Hematopoietic multipotent progenitor cell treated with erythropoietin and hydrocortisone succinate and interleukin-3 and kit ligand, for 15 days (in vitro differentiated cells): ENCODE measurements around the gene TBPL1.

Experiments
- DNase-seq: peaks from one replicate; pipeline ENCODE4 v3.0.0-alpha.2; 2015; ENCODE audit warnings: low spot score

Gene TBPL1

DNA sequence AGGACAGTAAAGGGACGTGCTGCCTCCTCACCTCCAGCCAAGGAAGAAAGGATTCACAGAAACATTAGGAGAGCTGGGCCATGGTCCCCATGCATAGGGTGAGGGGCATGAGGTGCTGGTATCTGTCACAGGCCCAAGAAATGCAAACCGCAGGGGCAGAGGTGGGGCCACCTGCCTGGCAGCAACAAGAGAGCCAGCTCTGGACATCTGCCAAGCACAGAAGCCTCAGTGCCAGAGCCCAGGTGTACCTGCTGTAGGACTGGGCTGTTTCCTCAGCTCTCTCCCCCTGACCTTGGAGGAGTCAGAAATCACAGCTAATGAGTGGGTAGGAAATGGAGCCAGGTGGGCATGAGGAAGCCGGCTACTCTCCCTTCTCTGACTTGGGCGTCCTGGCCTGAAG, 54.1 kb downstream of the TBPL1 start:
- no peak for DNase-seq

DNA sequence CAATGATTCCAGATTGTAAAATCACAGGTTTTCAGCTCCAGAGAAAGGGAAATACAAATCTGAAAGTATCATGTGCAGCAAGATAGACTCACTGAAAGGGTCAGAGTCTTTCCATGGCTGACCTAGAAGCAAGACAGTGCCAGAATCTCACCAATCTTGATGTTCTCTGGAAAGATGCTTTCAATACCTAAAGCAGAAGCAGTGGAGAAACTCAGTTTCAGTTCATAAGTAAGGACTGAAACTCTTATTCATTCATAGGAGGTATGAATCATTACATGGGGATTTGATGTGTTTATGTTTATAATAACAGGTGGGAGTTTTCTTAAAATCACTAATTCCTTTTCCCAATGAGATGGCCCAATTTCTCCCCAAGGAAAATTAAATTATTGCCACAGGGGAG, 56.9 kb downstream of the TBPL1 start:
- no peak for DNase-seq

DNA sequence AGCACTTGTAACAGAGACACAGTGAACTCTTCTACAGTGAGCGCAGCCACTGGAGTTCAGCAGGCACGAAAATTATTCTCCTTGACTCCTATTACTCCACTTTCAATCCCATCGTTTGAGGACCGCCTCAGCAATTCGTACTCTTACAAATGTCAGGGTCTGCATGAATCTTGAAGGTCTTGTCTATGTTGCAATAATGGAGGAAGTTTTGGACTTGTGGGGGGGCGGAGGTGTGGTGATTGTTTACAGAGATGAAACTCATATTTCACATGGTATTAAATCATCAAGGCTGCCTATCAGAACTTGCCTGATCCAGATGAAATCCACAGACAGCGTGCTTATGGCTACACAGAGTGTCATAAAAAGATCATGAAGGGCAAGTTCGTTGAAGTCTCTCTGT, 57.4 kb downstream of the TBPL1 start:
- no peak for DNase-seq

DNA sequence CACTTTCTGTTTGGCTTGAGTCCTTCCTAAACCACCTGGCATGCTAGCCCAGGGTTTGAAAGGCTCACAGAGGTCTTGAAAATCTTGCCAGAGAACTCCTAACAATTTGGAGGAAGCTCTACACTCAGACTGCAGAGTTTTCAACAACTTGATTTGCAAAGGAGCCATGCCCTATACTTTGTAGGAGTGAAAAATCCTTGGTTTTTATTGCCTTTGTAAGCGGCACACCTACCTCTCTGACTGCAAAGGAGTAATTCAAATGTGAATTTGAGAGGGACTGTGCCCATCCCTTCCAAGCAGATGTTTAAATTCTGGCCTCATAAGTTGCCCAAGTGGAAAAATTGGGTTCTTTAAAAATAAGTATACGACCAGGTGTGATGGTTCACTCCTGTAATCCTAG, 58.0 kb downstream of the TBPL1 start:
- DNase-seq = no peak

DNA sequence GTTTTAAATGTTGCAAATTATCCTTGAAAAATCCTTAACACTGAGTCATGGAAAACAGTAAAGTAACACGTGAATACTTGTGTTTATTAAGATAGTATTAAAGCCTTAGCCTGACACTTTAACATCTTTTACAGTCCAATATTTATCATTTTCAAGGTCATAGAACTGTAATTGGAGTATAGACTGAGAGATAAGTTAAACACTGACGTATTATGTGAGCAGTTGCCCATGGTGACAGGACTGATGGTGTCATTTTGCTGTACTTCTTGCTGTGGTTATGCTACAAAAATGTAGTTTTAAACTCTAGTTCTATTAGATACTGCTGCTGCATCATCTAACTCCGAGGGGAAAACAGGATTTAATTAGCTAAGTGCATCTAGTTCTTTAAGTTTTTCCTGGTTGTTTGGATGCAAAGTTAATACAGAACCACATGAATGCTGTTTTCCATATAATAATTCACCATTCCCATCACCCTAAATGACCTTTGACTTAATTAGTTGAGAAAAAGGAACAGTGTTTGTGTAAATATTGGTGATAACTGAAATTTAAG, 61.6 kb downstream of the TBPL1 start:
- no peak for DNase-seq

DNA sequence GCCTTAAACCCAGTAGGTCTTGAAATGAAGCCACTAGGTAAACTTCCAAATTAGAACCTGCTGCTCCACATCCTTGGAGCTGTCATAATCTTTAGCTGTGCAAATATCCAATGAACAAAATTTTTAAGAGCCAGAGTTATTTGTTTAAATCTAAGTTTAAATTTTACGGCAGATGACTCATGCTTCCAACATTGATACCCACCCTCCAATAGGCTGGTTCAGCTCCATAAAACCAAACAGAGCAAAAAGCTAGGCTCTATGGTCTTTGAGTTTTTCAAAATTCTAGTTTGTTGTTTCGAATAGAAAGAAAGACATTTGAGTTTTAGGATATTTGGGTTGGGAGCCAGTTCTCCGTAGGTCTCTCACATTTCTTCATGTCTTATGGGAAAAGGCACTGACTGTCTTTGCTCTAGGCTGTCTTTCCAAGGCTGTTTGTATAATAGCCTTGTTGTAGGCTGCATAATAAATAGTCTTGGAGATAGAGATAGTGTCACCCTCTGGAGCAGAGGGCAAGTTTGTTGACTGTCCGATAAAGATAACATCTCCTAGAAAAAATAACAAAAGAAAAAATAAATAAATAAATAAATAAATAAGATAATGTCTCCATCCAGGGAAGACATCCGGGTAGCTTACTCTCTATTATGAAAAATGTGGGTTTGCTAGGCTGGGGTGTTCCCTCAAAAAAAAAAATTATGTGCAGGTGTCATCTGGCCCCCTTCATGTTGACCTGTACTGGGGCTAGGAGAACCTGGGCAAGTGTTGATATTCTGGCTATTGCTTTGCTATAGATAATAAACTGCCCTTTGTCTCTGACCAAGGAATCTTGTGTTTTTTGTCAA, 62.9 kb downstream of the TBPL1 start:
- DNase-seq = no peak

DNA sequence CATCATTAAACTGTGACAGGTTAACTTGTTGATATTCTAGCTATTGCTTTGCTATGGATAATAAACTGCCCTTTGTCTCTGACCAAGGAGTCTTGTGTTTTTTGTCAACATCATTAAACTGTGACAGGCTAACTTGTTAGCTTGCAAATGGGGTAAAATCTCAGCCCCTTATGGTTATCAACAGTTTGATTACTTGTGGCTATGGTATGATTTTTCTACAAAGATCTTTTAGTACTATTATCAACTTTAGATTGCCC, 63.5 kb downstream of the TBPL1 start:
- no peak for DNase-seq

DNA sequence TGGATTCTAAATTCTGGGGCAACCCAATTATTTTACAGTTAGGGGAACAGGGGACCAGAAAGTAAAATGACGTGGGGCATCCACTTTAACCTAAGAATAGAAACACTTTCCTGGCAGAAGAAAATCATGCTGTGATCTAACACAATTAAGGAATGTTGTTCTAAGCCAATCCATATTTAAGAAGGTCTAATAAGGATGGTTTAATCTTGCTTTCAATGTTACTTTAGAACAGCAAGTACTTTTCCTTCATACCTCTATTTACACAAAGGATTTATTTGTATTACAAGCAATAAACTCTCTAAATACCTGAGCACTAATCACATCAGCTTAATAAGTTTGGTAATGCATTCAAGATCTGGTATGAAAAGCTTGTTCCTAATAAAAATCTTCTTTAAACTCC, 67.0 kb downstream of the TBPL1 start:
- DNase-seq = no peak

DNA sequence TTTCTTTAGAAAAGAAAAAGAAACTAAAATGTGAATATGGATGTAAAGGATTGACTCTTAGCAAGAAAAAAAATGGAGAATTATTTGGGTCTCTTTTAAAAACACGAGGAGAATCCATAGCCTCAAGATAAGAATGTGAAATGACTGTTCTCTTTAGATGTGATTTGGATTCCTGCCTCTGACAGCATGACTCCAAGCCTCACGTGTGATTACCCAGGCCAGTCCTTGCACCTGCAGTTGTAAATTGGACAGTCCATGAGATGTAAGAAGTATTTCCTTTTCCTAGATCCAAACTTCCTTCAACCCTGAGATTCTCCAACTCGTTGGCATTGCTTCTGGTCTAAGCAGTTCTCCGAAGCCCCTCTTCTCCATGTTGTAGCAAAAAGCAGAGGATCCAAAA, 67.5 kb downstream of the TBPL1 start:
- no peak for DNase-seq

DNA sequence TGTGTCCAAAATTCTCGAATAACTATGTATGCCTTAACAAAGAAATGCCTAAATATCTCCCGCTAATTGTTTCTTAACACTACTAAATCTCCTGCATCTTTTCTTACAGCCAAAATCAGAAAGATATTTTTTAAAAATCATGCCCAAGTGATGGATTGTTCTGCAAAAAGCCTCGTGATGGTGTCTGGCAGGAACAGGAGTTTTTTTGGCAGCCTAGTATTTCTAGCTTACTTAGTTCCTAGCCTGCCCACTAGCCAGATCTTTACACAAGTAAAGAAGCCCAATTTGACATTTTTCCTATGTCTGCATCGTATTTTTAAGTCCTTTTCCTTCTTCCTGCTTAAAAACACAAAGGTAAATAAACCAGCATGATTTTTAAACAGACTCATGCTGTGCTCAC, 67.9 kb downstream of the TBPL1 start:
- DNase-seq = no peak

DNA sequence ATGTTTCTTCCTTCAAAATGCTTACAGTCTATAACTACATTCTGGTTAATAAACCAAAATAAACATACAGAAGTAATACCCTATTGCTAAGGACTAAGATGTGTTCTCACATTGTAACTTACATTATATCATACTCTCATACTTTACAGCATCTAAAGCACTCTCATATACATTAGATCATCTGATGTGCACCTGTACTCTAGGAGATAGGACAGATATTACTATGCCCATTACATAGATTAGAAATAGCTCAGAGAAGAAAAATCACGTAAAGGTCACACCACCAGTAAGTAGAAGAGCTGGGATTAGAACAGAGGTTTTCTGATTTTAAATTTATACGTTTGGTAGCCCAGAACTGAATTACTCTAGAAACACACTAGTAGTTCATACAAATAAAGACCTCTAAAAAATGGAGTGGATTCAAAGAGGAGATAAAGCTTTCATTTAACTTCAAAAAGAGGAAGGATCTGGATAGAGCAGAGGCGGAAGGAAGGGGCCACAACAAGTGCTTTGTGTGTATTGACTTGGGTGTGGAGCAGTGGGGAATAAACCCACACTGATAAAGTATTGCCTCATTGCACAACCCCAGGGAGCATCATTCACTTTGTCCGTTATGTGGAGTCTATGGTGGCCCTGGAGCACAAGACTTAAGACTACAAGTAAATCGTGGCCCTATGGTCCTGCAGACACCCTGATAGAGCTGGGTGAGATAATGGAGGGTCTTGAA, 68.5 kb downstream of the TBPL1 start:
- DNase-seq = no peak

DNA sequence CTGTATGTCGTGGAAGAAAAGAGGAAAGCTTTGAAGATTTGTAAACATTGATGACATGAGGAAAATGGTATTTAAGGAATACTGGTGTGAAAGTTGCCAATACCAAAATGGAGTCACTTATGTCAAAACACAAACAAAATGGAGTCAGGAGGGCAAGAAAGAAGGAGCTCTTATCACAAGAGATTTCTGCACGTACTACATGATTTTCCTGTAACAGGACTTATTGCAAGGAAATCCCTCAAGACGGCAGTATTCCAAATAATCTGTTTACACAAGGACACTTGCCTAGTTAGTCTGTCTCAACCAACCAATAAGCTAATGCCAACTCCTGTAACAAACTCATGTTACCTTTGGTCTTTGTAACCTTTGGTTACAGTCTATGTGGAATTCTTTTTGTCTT, 69.6 kb downstream of the TBPL1 start:
- no peak for DNase-seq

DNA sequence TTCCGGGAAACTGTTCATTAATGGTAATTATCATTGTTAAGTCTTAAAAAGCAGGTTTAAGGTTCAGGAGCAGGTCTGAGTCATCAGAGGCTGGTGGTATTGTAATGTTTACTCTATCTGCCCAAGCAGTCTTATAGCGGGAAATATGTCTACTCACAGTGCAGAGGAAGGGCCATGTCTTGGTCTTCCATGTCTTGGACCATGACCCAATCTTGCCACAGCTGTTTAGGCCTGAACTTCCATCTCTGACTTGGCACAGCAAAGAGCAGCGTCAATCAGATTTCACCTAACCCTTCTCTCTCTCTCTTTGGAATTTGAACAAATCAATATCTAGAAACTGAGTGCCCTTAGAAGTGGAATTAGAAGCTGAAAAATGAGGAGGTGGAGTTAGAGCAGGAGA, 73.6 kb downstream of the TBPL1 start:
- DNase-seq = no peak

DNA sequence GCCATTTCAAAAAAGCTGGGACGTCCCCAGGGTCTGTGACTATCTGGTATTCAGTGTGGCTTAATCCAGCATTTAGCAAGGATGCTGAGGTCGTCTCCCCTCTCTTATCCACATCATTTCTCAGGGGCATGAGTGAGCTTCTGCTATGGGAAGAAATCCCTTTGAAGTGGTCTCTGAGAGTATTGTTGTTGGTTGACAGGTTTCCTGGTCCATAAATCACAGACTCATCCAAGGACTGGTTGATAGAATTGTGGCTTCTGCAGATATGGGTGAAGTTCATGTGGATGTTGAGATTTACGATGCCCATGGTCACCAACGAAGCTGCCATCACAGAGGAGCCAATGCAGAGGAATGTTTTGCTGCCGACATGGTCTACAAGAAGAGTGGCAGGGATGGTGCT, 75.4 kb downstream of the TBPL1 start:
- no peak for DNase-seq

DNA sequence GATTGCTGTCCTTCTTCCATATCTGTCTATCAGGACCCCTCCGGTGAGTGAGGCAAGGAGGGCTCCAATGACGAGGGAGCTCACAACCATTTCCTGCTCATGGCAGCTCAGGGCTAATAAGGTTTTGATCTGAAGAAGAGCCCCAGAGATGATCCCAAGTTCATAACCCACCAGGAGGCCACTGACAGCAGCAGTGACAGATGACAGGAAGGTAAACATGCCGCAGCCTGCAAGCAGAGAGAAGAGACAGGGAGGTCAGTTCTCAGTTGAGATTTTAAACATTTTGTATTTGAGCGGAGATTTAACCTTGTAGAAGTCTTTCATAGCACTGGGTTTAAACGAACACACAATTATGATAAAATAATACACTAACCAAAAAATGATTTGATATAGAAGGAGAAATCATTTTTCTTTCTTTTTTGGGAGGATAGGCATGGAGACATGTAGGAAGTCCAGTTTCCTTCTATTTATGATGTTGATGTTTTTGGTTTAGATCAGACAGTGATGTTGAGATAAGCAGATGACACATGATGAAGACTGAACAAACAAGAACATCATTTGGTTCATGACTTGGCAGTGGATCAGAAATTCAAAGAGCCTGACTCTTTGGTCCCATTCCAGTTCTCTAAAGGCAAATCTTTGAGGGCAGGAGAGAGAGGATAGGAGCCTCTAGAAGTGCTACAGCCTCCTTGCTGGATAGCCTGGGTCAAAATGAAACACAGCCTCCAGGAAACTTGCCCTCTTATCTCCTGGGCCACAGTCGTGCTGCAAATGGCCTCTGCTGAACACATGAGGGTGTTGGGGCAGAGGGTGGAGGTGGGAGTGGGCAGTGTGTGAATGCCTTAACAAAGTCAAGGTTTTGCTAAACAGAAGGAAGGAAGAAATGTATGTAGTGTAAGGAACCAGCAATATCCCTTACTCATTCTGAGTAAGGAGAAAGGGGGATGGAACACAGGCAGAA, 76.8 kb downstream of the TBPL1 start:
- DNase-seq = no peak

DNA sequence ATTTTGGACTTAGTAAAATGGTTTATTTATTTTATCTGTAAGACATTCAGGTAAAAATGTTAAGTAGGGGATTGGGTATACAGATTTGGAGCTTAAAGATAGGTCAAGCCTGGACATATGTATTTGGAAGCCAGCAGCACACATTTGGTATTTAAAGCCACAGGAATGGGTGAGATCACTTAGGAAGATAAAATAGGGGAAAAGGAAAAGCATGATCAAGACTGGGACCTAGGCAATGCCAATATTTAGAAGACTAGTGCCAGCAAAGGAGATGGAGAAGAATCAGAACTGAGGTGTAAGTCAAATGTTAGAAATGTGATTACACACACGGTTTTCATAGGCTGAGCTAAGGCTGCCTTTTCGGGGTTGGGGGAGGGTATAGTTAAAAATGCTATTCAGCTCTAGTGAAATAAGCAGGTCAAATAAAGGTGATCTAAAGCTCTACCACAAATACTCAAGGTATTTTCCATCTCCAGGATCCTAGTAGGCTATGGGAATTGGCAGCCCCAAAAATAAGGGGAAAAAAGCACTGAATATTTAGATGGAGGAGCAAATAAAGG, 78.8 kb downstream of the TBPL1 start:
- DNase-seq = no peak

DNA sequence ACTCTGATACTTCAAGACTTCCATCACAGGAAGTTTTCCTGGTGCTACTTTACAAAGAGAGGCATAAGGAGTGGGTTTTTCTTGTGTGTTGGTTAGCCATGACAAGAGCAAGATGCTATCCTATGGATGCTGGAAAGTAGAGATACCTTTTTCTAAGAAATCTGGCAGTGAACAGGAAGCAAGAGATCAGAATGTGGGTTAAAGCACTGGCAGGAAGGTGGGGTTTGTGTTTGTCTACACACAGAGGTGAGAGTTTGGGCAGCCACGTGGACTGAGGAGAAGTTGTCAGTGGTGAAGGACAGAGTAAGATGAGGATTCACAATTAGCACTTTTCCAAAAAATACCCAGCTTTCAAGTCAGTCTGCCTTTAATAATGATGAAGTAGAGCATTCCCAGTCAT, 81.5 kb downstream of the TBPL1 start:
- DNase-seq = no peak

DNA sequence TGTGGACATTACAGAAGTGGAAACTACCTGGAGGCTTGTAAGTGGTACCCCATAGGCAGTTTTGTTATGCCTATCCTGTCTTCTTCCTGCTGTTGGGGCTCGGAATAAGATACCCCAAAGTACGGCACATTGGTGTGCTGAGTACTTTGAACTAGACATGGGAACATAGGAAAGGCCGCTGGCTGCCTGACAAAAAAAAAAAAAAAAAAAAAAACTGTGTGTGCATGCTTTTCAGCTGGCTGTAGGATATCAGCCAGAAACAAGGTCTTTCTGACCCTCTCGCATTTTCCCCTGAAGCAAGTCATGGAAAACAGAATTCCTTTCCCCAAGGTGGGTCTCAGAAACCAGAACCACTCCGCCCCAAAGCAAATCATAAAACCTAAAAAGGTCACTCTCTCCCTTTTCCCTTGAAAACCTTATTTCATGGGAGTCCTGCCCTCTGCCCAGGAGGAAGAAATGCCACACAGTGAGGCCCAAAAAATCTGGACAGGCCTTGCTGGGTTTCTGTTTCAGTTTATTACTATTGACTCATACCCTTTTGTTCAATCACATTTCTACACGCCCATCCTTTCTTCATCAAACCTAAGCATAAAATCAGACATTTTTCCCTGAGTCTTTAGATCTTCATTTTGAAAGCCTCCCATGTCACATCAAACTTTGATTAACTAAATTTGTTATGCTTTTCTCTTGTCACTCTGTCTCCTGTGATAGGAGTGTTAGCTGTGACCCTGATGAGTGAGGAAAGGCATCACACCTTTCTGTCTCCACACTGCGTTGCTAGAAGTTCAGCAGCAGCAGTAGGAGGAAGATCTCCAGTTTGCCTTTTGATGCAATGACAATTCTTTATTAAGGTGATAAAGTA, 82.2 kb downstream of the TBPL1 start:
- DNase-seq = no peak

DNA sequence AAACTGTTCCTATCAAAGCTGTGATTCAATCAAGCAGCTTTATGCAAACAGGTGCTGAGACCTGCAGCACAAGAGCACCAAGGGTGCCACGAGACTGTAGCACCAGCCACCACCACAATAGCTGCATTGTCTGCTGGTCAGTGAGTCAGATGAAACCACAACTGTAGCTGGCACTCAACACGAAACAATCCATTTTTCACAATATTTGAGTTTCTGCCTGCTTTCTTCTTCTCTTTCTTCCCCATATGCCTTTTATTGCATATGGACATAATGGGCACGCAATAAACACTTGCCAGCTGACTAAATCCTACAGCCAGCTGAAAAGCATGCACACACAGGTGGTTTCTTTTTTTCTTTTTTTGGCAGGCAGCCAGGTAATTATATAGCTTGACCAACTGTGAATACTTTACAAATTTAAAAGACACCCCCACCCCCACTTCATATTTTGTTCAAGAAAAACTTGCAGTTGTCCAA, 82.8 kb downstream of the TBPL1 start:
- no peak for DNase-seq

DNA sequence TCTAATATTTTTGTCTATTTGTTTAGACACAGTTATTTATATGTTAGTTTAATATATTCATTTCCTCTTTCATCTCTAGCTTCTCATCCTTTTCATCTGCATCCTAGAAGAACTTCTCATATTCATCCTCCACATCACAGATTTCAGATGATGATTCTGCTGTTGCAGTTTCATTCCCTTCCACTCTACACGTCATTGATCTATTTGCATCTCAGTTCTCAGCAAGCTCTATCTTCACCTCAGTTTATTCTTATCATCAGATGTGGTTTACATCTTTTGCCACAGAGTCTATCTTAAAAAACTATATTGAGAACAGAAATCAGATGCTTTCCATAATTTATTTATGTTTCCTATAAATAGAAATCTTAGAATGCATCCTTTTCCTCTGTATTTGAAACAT, 86.1 kb downstream of the TBPL1 start:
- DNase-seq = no peak
